Stimulated activated CD4-positive, alpha-beta T cell treated with anti-CD3 and anti-CD28 coated beads, Interleukin-4, amount 100 ng/mL, for 48 hours (primary cell): ENCODE data around the gene EFCAB13.
"Not testable (repeated sequence)": the region's sequence is repeated elsewhere in the genome, so short reads cannot be mapped to it uniquely, and the experiment has no call there.

Source experiments
- DNase-seq, 2 donors: peaks; one replicate each; pipeline ENCODE4 v3.0.0-alpha.2; 2020; ENCODE audit warnings: low read depth in 2 of 2

The EFCAB13 gene

DNA sequence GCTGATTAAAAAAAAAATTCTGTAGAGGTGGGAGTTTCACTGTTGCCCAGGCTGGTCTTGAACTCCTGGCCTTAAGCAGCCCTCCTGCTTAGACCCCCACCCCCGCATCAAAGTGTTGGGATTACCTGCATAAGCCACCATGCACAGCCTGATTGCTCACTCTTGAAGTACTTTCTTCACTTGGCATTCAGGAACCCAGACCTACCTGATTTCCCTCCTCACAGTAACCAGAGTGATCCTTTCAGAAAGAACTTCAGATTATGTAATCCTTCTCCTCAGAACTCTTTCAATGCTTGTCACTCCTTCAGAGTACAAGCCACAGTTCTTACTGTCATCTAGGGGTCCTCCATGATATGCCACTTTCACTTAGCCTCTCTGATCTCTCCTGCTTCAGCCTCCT lies 1.4 kb downstream of the EFCAB13 start:
- DNase-seq: no peak

DNA sequence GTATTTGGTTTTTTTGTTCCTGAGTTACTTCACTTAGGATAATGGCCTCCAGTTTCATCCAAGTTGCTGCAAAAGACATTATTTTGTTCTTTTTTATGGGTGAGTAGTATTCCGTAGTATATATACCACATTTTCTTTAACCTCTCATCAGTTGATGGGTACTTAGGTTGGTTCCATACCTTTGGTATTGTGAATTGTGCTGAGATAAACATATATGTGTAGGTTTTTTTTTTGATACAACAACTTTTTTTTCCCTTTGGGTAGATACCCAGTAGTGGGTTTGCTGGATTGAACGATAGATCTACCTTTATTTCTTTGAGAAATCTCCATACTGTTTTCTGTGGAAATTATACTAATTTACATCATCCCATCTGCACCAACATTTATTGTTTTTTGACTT lies 6.8 kb downstream of the EFCAB13 start:
- DNase-seq: no peak

DNA sequence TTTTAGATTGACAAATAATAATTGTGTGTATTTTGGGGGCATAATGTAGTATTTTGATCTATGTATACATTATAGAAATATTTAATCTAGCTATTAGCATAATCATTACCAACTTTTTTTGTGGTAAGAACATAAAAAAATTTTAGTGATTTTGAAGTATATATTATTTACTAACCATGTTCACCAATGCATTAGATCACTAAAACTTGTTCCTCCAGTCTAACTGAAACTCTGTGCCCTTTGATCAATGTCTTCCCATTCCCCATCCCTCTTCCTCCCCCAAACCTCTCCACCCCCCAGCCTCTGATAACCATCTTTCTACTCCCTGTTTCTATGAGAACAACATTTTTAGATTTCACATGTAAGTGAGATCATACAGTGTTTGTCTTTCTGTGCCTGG lies 8.5 kb downstream of the EFCAB13 start:
- no peak for DNase-seq

DNA sequence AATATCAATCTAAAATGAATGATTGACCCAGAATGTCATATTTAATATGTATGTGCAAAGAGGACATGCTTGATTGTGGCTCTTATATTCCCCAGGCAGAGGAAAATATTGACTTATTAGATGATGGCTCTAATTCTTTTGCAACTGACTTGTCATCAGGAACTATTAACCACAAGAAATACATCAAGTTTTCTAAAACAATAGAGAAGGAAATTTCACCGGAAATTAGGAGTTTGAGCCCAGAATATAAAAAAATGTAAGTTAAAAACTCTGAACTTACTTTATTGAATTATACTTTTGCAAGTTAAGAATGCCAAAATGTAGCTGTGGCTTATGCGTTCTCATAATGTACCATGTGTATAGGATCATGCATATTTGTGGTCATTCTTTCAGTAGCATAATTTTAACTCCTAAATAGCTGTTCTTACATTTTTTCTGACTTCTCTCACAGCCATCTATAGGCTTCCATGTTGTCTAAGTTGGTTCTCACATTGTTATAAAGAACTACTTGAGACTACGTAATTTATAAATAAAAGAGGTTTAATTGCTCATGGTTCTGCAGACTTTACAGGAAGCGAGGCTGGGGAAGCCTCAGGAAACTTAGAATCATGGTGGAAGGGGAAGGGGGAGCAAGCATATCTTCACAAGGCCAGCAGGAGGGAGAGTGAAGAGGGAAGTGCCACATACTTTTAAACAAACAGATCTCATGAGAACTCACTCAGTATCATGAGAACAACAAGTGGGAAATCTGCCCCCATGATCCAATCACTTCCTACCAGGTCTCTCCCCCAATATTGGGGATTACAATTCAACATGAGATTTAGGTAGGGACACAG lies 11.6 kb downstream of the EFCAB13 start:
- DNase-seq: no peak

DNA sequence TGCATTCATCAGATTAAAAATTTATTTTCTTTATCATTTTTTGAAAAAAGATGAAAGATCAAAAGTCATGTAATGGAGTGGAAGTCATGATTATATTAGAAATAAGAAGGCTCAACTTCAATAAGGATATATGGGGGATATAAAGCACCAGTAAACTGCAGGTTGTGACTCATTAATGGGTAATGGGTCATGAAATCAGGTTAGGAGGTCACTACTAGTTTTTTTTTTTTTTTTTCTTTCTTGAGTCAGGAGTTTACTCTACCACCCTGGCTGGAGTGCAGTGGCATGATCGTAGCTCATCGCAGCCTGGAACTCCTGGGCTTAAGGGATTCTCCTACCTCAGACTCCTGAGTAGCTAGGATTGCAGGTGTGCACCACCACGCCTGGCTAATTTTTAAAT lies 14.3 kb downstream of the EFCAB13 start:
- no peak for DNase-seq

DNA sequence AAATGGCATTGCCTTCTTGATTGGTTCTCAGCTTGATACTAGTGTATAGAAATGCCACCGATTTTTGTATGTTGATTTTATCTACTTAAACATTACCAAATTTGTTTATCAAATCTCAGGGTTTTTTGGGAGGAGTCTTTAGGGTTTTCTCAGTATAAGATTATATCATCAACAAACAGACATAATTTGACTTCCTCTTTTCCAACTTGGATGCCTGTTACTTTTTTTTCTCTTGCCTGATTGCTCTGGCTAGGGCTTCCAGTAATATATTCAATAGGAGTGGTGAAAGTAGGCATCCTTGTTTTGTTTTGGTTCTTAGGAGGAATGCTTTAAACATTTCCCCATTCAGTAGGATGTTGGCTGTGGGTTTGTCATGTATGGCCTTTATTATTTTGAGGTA lies 29.1 kb downstream of the EFCAB13 start:
- no peak for DNase-seq

DNA sequence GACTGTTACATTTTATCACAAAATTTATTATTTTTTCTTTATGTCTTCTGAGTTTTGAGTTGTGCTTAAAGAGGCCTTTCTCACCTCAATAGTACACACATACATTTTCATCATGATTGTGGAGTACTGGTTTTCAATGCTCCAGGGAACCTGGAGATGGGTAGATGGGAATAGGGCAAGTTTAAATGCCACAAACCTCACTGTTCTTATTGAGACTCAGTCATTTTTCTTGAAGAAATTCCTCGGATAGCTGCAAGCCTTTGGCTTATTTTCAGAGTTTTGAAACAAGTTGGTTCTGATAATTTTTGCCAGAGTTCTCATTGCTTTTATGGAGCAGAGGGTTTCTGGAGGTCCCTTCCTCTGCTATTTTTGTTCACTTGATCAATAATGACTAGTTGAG lies 34.9 kb downstream of the EFCAB13 start:
- no peak for DNase-seq

DNA sequence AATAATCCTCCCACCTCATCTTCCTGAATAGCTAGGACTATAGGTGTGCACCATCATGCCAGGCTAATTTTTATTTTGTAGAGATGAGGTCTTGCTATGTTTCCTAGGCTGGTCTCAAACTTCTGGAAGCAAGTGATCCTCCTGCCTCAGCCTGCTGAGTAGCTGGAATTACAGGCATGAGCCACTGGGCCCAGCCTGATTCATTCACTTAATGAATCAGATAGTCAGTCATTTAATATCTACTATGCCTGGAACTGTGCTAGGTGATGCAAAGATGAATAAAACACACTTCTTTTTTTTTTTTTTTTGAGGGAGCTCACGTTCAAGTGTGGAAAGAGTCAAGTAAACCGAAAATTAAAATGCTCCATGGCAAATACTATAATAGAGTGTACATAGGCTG lies 39.4 kb downstream of the EFCAB13 start:
- no peak for DNase-seq

DNA sequence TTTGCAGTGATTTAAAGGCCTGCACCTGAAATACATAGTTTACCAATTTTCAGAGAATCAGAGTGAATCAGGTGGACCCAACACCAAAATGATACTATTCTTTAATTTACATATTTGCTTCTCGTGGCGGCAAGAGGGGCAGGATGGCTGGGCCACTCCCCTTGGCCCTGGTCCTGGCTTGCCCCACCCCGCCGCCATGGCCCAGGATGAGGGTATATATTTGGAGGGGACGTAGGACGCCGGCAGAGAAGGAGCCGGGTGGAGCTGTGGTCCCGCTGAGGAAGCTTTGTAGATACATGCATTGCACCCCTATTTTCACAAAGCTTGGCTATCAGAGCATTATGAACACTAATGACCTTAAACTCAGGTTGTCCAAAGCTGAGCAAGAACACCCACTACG lies 43.5 kb downstream of the EFCAB13 start:
- DNase-seq: no peak

DNA sequence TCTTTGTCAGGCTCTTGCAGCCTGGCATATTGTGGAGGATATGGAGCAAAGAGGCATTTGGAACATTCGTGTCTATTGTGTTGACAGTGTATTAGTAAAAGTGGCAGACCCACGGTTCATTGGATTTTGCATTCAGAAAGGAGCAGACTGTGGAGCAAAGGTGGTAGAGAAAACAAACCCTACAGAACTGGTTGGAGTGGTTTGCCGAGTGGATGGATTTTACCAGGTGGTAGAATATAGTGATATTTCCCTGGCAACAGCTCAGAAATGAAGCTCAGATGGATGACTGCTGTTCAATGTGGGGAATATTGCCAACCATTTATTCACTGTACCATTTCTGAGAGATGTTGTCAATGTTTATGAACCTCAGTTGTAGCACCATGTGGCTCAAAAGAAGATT lies 44.5 kb downstream of the EFCAB13 start:
- no peak for DNase-seq

DNA sequence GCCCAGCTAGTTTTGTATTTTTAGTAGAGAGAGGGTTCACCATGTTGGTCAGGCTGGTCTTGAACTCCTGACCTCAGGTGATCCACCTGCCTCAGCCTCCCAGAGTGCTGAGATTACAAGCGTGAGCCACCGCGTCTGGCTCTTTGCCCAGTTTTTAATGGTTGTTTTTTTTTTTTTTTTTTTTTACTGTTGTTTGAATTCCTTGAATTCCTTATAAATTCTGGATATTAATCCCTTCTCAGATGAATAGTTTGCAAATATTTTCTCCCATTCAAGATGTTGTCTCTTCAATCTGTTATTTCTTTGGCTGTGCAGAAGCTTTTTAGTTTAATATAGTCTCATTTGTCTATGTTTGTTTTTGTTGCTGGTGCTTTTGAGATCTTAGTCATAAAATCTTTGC lies 47.1 kb downstream of the EFCAB13 start:
- not testable (repeated sequence) for DNase-seq

DNA sequence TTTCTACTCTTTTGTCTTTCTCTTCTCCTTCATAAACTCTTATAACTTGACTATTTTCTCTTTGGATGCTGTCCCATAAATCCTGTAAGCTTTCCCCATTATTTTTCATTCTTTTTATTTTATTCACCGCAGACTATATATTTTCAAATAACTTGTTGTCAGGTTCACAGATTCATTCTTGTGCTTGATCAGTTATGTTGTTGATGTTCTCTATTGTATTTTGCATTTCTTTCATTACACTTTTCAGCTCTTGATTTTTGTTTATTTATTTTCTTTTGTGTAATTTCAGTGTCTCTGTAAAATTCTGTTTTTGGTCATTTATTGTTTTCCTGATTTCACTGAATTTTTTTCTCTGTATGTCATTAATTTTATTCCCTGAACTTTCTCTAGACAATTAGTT lies 49.2 kb downstream of the EFCAB13 start:
- DNase-seq: no peak

DNA sequence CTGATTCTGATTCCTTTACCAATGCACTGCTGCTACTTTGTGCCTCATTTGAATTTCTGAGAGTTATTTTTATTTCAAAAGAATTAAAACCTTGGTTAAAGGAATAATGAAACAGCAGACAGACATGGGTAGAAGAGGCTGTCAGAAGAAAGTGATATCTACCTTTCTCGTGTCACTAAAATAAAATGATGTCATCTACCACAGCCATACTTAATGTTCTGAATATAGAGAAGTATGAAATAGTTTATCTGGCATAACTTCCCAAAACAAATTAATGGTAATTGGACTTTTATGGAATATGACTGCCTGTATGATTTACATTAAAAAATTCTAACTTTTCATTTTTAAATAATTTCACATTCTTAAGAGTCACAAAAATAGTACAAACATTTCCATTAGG lies 52.5 kb downstream of the EFCAB13 start:
- DNase-seq: no peak

DNA sequence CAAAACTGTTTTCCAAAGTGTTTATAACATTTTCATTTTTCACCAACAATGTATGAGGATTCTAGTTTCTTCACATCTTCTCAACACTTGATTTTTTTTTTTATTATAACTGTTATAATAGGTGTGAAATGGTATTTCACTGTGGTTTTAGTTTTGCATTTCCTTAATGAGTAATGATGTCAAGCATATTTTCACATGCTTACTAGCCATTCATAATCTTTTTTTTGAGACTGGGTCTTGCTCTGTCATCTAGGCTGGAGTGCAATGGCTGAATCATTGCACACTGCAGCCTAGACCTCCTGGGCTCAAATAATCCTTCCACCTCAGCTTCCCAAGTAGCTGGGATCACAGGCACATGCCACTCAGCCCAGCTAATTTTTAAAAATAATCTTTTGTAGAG lies 65.1 kb downstream of the EFCAB13 start:
- DNase-seq: no peak

DNA sequence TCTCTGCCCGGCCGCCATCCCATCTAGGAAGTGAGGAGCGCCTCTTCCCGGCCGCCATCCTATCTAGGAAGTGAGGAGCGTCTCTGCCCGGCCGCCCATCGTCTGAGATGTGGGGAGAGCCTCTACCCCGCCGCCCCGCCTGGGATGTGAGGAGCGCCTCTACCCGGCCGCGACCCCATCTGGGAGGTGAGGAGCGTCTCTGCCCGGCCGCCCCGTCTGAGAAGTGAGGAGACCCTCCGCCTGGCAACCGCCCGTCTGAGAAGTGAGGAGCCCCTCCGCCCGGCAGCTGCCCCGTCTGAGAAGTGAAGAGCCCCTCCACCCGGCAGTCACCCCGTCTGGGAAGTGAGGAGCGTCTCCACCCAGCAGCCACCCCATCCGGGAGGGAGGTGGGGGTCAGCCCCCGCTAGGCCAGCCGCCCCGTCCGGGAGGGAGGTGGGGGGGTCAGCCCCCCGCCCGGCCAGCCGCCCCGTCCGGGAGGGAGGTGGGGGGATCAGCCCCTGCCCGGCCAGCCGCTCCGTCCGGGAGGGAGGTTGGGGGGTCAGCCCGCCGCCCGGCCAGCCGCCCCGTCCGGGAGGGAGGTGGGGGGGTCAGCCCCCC lies 73.9 kb downstream of the EFCAB13 start:
- DNase-seq: not testable (repeated sequence)

DNA sequence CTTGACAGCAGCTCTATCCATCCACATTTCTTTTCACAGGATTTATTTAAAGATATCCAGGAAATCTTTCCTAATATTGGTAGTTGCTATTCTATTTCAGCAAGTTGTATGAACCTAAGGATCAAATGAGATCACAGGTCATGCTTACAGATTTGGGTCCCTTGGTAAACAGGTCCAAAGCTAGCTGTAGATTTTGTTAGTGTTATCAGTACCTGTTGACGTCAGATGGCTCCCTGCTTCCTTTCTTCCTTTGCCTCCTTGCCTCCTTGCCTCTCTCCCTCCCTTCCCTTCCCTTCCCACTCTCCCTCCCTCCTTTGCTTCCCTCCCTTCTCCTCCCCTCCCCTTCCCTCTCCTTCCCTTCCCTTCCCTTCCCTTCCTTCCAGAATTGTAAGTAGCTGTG lies 76.6 kb downstream of the EFCAB13 start:
- DNase-seq: no peak

DNA sequence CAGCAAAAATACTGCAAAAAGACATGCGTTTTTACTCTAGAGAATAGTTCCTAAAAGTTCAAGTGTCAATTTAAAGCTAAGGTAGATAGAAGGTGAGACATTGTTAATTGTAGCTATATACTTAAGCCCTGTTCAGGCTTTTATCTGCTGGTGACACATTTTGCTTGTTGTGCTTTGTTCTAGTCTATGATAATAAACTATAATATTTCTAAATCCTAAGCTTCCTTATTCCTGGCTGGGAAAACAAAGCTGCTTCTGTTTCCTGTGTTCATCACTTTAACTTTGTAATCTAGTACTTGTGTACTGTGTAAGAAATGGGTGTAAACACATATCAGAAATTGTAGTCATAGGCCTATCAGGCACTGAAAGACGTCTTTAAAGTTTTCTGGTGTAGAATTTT lies 77.3 kb downstream of the EFCAB13 start:
- no peak for DNase-seq

DNA sequence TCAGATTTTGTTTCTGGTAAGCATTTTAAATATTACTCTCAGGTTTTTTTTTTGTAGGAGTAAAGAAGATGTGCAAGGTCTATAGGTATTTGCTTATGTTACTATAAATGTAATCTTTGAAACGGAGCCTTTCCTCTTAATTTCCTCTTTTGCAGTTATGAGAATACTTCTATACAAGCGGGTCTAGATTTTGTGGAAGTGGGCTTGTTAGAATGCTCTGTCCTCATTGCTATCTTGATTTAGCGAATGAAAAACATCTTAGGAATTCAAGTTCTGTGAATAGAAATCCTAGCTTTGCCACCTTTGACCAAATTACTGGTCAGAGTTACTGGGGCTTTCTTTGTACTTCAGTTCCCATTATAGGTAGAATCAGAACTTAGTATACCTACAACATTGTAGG lies 80.3 kb downstream of the EFCAB13 start:
- DNase-seq: no peak

DNA sequence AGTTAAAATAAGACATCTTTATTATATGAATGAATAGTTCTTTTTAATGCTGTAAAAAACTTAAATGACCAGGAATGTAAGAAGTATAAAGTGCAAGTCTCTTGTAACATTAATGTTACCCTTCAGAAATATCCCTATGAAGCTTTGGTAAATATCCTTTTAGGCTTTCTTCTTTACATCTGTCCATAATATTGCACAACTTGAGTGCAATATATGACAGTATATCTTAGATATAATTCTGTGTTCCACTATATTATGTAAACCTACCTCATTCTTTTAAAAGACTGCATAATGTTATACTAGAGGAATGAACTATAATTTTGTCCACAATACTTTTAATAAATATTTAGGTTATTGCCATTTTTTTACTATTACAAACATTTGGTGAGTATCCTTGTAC lies 81.1 kb downstream of the EFCAB13 start:
- DNase-seq: no peak

DNA sequence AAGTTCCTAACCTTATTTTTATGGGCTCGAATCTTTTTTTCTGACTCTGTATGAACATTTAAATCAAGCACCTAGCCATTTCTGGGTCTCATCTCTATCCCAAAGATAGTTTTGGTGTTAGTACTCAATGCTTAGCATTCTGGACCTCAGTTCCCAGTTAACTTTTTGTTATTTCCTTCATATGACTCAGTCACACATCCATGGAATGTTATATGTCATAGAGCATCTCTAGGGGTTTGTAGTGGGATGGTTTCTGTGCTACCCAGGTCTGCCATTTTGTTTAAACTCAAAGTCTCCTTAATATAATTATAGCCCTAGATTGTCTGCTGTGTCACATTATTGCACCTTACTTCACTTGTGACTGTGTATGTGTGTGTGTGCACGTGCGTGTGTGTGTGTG lies 90.1 kb downstream of the EFCAB13 start:
- no peak for DNase-seq

DNA sequence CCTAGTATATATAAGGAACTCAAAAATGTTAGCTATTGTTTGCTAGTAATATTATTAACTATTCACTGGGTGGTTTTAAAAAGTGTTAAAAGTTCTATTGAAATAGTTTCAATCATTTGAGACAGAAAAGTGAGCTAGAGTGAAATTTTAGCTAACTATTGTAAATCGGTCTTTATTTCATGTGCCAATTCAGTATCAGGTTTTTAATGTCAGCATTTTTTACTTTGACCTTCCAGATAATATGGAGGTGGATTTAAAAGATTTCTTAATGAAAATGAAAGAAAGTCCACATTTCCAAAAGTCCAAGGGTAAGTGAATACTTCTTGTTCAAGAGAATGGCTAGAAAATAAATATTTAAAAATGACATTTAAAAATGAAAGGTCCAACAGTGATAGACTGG lies 90.9 kb downstream of the EFCAB13 start:
- DNase-seq: no peak

DNA sequence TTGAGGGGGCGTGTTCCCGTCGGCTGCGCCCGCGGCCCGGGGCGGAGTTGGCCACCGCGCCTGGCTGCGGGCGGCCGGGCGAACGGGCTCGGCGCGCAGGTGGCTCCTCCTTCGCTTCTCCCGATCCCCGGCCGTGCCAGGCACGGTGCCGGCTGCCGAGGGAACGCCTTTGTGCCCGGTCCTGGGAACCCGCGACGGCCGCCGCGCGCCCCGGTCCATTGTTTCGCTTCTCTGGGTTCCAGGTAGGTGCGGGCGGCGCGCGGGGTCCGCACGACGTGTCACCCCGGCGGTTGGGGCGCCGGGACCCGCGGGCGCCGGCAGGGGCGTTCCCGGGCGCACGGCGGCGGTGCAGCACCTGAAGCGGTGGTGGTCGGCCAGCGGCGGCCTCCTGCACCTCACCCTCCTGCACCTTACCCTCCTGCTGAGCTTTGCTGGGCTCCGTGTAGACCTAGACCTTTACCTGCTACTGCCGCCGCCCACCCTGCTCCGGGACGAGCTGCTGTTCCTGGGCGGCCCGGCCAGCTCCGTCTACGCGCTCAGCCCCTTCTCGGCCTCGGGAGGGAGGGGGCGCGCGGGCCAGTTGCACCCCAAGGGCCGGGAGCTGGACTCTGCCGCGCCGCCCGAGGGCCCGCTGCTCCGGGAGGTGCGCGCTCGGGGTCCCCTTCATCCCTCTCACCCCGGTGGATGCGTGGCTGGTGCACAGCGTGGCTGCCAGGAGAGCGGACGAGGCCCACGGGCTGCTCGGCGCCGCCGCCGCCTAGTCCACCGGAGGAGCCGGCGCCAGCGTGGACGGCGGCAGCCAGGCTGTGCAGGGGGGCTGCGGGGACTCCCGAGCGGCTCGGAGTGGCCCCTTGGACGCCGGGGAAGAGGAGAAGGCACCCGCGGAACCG lies 99.9 kb downstream of the EFCAB13 start:
- DNase-seq: peak in 1 of 2 donors; percentile 1

DNA sequence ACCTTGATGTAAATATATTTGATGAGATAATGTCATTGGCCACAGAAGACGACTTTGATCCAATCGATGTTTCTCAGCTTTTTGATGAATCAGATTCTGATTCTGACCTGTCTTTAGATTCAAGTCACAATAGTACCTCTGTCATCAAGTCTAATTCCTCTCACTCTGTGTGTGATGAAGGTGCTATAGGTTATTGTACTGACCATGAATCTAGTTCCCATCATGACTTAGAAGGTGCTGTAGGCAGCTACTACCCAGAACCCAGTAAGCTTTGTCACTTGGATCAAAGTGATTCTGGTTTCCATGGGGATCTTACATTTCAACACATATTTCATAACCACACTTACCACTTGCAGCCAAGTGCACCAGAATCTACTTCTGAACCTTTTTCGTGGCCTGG lies 101.5 kb downstream of the EFCAB13 start:
- DNase-seq: not testable (repeated sequence)
